AG08395 (cell line): Measurements from ENCODE around the gene GABRA5.
"Not testable (repeated sequence)": the region's sequence is repeated elsewhere in the genome, so short reads cannot be mapped to it uniquely, and the experiment has no call there.

Experiments used
- DNase-seq: peaks from one replicate; pipeline ENCODE4 v3.0.0; 2012; ENCODE audit warnings: mixed read lengths, low spot score

The GABRA5 gene

DNA sequence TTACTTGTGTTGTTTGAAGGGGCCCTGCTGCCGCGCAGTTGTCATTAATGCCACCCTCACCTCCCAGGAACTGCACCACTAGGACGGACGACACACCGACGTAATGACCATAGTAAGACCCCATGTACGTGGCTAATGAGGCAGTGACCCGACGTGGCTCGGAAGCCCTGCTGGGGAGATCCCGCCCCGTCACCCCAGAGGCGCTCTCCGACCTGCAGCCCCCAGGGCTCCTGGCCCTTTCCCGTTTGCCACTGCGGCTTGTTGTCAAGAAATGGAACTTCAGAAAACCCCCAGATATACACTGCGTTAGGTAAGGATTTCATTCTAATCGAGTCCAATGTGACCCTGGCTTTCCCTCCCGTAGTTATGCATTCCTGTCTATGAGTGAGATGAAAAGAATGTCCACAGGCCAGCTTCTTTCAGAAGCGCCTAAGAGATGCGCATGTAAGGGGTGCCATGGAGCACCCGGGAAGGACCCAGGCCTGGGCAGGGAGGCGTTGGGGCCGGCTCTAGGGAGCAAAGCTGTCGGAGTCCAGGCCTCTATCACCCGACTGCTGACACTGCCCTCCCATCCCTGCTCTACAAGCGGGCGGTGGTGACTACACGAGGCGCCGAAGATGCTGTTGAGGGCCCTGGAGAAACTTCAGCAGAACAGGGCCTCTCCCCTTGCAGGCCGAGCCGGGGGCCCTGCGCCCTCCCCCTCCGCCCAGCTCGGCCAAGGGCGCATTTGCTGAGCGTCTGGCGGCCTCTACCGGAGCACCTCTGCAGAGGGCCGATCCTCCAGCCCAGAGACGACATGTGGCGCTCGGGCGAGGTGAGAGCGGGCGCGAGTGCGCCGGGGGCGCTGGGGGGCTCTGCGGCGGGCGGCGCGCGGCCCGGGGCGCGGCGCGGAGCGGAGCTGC, at the start of gene GABRA5:
GABRA5 (plus strand) TSS at position 765 of the 902 bp plus-strand sequence. CDS start 2,187 bp downstream, outside the sequence.
- DNase-seq = peak; percentile 62

DNA sequence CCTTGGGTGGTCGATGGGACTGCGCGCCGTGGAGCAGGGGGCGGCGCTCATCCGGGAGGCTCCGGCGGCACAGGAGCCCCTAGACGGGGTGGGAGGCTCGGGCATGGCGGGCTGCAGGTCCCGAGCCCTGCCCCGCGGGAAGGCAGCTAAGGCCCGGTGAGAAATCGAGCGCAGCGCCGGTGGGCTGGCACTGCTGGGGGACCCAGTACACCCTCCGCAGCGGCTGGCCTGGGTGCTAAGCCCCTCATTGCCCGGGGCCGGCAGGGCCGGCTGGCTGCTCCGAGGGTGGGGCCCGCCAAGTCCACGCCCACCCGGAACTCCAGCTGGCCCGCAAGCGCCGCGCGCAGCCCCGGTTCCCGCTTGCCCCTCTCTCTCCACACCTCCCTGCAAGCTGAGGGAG, 35.7 kb upstream of the GABRA5 start:
- DNase-seq = not testable (repeated sequence)

DNA sequence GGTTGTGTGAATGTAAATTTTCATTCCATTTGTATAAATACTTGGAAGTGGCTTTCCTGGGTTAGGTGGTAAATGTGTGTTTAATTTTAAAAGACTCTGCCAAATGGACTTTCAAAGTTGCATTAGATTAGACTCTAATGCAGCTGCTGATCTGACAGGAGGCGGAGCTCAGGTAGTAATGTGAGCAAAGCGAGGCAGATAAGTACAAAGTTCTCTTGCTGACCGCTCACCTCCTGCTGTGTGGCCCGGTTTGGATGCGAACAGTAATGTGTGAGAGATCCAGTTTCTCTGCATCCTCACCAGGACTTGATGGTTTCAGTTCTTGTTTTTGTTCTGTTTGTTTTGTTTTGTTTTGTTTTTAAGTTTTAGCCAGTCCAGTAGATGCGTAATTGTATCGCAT, 34.9 kb upstream of the GABRA5 start:
- DNase-seq = no peak

DNA sequence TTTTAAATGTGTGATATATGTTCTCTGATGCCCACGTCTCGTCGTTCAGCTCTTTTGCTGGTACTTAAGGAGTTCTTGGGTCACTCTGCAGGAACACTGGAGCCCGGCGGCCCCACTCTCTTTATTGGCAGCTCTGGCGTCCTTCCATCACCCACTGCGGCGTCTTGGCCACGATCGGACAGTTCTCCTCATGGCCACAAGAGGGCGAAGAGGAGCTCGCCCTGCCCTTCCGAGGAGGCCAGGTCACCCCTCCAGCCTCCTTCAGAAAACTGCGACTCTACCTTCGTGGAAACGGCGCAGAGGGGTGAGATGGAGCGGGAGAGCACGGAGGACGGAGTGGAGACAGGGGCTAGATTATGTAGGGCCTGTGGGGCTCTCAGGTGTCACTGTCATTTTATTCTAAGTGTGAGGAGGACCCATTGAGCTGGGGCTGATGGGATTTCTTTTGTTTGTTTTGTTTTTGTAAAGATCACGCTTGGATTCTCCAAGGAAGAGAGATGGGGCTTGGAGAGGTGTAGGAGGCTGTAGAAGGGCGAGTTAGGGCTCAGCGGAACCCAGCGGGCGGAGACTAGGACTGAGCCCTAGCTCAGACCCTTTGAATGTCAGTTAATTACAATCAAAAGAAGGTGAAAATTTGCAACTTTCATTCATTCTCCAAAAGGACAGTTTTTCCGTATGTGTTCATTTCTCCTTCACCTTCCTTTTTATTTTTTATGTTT, 28.0 kb upstream of the GABRA5 start:
- peak; percentile 25 for DNase-seq

DNA sequence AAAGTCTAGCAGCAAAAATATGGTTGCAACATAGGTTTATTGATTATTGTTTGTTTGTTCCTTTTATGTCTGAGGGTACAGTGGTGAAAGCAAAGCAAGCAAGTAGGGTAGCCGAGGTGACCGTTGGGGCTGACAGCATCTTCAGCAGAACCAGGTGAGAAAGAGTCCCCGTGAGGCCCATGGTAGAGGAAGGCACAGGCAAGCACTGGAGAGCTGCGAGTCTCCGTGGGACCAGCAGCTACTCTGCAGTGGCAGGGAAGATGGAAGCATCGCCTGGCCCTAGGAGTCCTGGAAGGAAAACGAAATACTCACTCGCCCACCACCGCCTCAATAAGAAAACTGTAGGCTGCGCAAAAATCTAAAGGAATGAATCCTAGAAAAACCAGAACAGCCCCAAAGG, 25.3 kb upstream of the GABRA5 start:
- DNase-seq = no peak

DNA sequence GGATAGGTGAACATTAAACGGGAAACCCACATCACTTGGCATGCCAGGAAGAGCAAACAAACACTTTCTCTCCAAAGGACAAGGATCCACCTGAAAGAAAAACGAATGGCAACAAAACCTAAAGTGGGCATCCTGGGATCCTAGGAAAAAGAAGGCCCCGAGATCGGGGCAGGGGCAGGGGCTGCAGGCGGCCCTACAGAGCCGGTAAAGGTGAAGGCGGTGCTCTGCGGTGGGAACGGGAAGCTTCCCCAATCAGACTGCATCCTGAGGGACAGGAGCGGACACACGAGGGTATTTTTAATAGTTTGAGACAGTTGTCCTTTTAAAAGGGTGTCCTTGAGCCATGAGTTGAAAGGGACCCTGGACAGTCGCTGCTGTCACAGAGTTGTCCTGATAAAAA, 24.9 kb upstream of the GABRA5 start:
- no peak for DNase-seq

DNA sequence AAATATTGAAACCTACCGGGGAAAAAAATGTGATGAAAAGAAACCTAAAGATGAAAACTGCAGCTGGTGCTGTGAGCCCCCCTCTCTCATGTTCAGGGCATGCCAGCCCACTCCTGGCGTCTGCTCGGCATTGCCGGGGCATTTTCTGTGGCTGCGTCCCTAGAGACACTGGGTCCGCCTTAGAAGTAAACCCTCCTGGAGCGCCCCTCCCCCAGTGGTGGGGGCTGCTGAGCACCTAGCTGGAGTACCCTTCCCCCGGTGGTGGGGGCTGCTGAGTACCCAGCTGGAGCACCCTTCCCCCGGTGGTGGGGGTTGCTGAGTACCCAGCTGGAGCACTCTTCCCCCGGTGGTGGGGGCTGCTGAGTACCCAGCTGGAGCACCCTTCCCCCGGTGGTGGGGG, 24.5 kb upstream of the GABRA5 start:
- DNase-seq = no peak

DNA sequence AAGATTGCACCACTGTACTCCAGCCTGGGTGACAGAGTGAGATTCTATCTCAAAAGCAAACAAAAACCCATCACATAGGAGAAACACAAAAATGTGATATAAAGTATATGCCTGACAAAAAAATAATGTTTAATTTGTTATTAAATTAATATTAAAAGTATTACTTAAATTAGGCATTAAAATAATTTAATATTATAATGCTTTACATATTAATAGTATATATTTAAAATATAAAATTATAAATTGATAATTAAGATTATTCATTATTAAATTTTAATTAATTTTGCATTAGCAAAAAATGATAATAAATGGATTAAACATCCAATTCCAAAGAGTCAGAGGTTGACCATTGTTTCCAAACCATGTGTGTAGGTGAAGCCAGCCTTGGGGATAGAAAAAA, 22.0 kb upstream of the GABRA5 start:
- no peak for DNase-seq

DNA sequence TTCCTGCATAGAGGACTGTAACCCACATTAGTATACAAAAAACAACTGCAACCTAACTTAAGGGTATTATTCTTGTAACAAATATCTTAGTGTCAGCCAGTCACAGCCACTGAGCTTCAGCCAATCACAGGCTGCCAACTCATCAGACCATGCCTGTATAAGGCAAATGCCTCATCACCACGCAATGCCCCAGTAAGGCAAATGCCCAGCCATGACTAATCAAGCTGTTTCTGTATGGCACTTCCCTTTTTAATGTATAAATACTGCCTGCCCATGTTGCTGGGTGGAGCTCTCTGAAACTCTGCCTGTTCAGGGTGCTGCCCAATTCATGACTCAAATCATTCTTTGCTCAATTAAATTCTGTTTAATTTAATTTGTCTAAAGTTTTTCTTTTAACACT, 18.4 kb upstream of the GABRA5 start:
- DNase-seq = no peak

DNA sequence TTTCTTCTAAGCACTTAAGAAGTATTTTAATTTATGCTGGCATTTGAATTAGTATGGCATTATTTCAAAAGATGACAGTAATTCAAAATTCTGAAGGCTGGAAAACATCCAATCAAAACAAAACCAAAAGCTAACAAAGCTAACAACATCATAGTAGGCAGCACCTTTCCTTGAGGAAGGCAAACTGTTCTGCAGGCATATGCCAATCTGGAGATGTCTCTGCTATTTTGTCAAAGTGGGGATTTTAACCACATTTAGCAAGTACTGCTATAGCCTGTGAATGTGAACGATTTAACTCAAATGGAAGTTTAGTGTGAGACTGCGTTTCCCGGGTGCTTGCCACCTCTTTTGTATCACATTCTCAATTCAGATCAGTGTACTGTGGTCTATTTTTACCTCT, 16.7 kb upstream of the GABRA5 start:
- DNase-seq = no peak

DNA sequence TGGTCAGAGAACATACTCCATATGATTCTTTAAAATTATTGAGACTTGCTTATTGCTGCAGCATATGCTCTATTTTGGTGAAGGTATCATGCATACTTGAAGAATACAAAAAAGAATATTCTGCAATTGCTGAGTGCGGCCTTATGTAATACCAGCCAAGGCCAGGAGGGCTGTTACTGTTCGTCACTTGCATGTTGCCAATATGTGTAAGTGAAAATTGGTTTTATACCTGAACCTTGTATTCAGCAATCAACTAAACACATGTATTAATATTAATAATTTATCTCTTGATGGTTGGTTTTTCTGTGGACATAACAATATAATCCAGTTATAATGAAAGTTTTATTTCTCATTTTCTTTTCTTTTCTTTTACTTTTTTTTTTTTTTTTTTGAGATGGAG, 13.9 kb upstream of the GABRA5 start:
- DNase-seq = no peak

DNA sequence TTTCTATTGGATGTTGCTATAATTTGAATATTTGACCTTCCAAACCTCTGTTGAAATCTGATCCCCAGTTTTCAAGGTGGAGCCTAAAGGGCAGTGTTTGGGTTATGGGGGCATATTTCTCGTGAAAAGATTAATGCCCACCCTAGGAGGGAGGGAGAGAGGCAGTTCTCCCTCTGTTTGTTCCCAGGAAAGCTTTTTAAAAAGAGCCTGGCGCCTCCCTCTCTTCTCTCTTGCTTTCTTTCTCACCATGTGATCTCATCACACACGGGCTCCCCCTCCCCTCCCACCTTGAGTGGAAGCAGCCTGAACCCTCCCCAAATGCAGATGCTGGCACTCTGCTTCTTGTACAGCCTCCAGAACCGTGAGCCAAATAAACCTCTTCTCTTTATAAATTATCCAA, 12.4 kb upstream of the GABRA5 start:
- DNase-seq = no peak

DNA sequence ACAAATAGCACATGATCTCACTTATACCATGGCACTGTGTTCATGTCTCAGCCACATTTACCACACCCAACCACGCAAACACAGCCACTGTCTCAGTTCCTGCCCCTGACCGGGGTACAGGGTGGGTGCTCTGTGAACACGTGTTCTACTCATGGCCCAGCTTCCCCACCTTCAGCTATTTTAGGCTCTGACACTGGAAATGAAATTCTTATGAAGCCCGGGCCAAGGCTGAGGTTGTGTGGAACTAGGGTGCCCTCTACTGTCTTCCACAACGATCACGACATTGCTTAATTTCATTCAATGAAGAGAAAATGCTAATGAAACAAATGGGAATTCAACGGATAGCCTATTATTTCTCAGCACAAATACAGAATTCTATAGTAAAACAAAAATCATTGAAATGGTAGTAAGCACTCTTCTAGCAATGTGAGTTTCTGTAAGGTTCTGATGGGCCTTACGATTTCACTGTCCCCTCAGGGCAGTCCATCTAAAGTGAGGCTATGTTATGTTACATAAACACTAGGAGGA, 2.1 kb upstream of the GABRA5 start:
- DNase-seq = peak; percentile 73

DNA sequence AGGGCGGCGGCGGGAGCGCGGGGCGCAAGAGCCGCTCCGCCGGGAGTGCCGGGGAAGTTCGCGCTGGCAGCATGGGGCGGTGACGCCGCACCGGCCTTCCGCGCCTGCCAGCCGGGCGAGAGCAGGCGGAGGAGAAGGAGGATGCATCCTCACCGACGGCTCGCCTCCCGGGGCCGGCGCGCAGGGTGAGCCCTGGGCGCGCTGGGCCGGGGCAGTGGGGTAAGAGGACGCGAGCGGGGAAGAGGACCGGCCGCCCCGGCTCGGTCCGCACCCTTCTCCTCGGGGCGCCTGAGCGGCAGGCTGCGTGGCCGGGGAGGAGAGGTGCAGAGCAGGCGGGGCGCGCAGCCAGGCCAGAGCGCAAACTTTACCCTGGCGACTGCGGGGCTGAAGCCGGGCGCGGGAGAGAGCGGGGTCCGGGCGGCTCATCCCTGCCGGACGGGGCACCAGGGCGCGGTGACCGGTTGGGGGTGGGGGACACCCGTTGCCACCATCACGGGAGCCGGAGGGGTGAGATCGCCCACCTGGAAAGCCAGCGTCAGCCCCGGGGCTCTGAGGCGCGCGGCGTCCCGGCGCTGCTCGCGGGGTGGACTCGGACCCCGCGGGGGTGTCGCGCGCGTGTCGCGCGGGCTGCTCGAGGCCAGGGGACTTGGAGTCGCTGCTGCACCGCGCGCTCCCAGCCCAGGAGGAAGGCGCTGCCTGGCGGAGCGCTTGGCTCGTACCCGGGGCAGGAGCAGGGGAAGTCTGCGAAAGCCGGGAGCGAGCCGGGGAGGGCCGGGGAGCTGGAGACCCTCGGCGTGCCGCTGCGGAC, 542 bp downstream of the GABRA5 start:
- DNase-seq = peak; percentile 31

DNA sequence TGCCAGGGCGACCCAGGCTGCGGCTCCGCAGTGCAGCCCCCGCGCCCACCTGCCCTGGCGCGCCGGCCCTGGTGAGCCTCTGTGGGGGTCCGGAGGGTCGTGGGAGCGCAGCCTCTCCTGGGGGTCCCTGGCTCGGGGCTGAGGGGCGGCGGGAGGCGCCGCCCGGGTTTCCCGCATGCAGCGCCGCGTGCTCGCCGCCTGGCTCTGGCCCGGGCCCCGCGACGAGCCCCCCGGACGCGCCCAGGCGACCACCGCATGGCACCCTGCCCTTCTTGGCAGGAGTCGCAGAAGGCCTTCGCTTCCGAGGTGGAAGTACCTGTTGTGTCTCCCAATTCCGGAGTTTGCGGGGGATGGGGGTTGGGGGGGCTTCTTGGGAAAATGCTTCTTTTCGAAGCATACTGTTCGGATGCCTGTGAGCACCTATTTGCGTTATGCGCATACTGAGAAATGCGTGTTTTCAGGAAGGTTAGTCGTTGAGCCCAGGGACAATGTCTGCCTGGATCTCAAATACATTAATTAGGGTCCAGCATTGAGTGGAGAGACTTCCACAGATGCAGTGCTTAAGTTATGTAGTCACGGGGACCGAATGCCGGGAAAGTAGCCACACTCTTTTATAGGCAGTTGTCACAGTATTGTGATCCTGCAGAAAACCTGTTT, 1.3 kb downstream of the GABRA5 start:
- no peak for DNase-seq

DNA sequence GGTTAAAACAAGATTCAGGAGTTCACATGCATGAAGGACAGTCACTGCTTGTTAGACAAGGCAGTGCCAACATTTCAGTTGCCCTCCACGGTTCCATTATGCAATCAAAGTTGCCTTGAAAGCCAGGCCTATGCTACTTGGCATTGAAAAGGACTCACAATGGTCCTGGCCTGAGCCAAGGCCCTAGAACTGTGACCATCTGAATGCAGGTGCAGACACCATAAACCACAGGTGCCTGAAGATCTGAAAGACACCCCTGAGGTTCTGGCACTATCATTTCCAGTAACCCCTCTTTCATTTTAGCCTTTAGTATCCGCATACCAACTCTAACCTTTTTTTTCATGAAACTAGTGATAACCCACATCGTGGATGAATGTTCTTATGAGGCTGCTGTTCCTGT, 2.8 kb downstream of the GABRA5 start:
- no peak for DNase-seq

DNA sequence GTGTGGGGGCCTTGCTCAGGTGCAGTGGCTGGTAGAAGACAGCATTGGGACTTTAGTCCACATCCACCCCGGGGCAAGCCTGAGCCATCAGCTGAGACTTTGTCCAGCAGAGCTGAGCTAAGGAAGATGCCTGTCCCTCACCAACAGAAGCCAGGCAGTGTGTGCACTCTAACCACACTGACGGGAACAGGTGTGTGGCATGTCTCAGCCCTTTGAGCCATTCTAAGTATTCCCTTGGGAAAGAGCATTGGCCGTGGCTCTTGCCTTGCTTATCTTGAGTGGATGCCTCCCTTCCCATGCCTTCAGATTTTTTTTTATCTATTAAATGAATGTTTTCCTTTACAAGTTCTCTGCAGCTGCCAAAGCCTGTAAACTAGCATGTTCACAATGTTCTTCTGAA, 3.5 kb downstream of the GABRA5 start:
- no peak for DNase-seq

DNA sequence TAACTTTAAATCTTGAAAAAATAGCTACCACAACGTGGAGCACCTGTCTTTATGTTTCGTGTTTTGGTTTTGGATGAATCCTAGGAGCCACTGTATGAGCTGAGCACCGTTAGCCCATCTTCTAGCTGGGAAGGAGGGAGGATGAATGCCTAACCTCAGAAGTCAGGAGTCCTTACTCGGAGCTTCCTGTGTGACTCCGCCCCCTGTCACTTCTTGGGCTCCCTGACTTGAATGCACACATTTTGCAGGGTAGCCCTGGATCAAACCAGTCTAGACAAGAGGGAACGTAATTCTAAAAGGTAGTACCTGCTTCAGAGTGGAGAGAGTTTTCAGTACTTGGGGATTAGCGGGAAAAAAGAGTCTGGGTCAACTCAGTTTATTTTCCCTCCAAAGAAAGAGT, 5.3 kb downstream of the GABRA5 start:
- no peak for DNase-seq

DNA sequence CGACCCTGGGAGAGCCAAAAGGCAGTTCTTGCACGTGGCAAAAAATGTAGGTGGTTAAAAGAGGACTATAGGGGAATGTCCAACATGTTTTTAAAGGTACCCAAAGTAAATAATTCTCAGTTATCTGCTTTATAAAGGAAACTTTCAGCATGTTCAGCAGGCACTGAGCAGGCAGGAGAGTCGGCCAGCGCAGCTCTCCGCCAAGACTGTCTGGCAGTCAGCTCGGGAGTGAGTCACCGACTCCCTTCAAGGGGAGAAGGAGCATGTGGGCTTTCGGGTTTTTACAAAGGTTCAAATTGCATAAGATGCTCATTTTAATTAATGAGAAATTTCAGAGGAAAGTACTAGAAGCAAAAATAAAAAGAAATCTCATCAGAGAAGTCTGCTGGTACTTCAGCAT, 7.0 kb downstream of the GABRA5 start:
- peak; percentile 84 for DNase-seq

DNA sequence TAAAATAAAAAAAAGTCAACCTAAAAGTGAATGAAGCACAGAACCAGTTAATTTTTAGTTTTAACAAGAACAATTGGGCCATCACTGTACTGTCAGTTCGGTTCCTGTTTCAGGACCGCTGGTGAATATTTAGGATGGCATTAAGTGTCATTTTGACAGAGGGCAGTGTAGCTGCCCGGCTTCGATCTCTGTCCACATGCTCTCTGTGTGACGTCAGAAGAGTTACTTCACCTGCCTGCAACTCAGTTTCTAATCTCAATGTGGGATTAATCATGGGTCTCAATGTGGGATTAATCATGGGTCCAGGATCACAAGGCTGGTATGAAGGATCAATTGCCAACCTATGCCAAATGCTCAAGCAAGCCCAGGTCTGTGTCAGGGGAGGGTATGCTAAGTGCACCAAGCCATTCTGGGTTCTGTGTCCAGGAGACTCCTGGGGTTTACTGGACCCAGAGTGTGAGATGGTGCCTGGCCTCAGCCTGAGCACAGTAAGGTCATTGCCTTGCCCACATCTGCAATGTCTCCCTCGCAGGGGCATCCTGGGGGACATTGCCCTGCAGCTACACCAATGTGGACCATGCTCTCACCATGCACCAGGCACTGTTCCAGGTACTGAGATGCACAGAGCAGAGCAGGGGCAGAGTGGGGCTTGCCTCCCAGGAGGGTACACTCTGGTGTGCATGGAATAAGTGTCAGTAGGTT, 8.1 kb downstream of the GABRA5 start:
- DNase-seq = no peak

DNA sequence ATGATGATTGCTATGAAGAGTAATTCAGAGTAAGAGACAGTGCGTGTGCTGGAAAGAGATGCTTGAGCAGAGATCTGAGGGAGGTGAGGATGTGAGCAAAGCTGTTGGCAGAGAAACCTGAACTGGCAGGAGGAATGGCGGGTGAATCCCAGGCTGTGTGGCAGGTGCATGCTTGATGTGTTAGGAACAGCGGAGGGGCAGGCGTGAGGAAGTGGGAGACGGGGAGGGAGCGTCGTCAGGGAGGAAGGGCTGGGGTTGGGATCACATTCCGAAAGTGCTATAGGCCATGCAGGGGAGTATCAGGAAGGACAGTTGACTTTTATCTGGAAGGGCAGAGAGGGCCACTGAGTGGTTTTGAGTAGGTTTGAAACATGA, 8.6 kb downstream of the GABRA5 start:
- DNase-seq = no peak
